Loucy (cell line): ENCODE results near the gene PIKFYVE.

ENCODE experiments used
- H2AFZ ChIP-seq: fragments of 200-600 bp; sonication (generic); 2 replicates; pipeline ENCODE4 v1.6.0; 2016; ENCODE audit warnings: antibody characterized with exemption, mild to moderate bottlenecking, low read length, moderate library complexity
- H3F3A ChIP-seq: fragments of 200-600 bp; 2 replicates; pipeline ENCODE4 v1.6.0; 2016; ENCODE audit warnings: antibody characterized with exemption, low read depth, mild to moderate bottlenecking
- H3K27me3 ChIP-seq: fragments of 200-600 bp; sonication (generic); 2 replicates; pipeline ENCODE4 v1.6.1; 2014; ENCODE audit warnings: low read length, mild to moderate bottlenecking; ENCODE audit not compliant: insufficient read depth, poor library complexity, severe bottlenecking
- H3K36me3 ChIP-seq: fragments of 200-600 bp; sonication (generic); 2 replicates; pipeline ENCODE4 v1.6.1; 2016; ENCODE audit warnings: low read length; ENCODE audit not compliant: insufficient read depth
- H3K4me1 ChIP-seq: fragments of 200-600 bp; sonication (generic); 2 replicates; pipeline ENCODE4 v1.5.1; 2014; ENCODE audit warnings: low read length, mild to moderate bottlenecking; ENCODE audit not compliant: insufficient read depth, poor library complexity, severe bottlenecking
- H3K4me2 ChIP-seq: fragments of 200-600 bp; sonication (generic); 2 replicates; pipeline ENCODE4 v1.6.0; 2014; ENCODE audit warnings: antibody characterized with exemption, low read length, low read depth, mild to moderate bottlenecking; ENCODE audit not compliant: poor library complexity, severe bottlenecking
- H3K4me3 ChIP-seq: fragments of 200-600 bp; sonication (generic); 2 replicates; pipeline ENCODE4 v1.5.1; 2014; ENCODE audit warnings: low read length, mild to moderate bottlenecking, mixed read lengths; ENCODE audit not compliant: poor library complexity, severe bottlenecking
- H3K79me2 ChIP-seq: fragments of 200-600 bp; sonication (generic); 2 replicates; pipeline ENCODE4 v1.6.1; 2014; ENCODE audit warnings: low read length; ENCODE audit not compliant: insufficient read depth
- H3K9ac ChIP-seq: fragments of 200-600 bp; sonication (generic); 2 replicates; pipeline ENCODE4 v1.6.0; 2014; ENCODE audit warnings: mild to moderate bottlenecking, low read depth, low read length, moderate library complexity; ENCODE audit not compliant: poor library complexity, severe bottlenecking
- H3K9me2 ChIP-seq: fragments of 200-600 bp; sonication (generic); replicated peaks from 2 replicates; pipeline ENCODE4 v1.6.1; 2016; ENCODE audit warnings: low read depth, low read length, mixed read lengths
- H3K9me3 ChIP-seq: fragments of 200-600 bp; sonication (generic); 2 replicates; pipeline ENCODE4 v1.6.1; 2014; ENCODE audit warnings: mild to moderate bottlenecking, antibody characterized with exemption, low read length, low read depth; ENCODE audit not compliant: insufficient read depth
- H4K20me1 ChIP-seq: fragments of 200-600 bp; sonication (generic); 2 replicates; pipeline ENCODE4 v1.6.0; 2014; ENCODE audit warnings: antibody characterized with exemption, low read length, mild to moderate bottlenecking; ENCODE audit not compliant: insufficient read depth, poor library complexity, severe bottlenecking
- CTCF ChIP-seq: fragments of 200-600 bp; sonication (generic); conservative IDR thresholded peaks from 2 replicates; pipeline ENCODE4 v1.5.1; 2014; ENCODE audit warnings: mild to moderate bottlenecking, antibody characterized with exemption, low read length
- EZH2phosphoT487 ChIP-seq: fragments of 200-600 bp; IDR thresholded peaks from 2 replicates; pipeline ENCODE4 v1.6.1; 2018; ENCODE audit warnings: antibody characterized with exemption, mild to moderate bottlenecking, moderate library complexity, borderline replicate concordance

PIKFYVE gene

GRCh38 chr2:208360259-208361076 is 94.4 kb downstream of the PIKFYVE start:
- no peak overlapping the region for H3K4me3 ChIP-seq
- H3K9ac ChIP-seq, result no peak overlapping the region

GRCh38 chr2:208361077-208361441 is 95.0 kb downstream of the PIKFYVE start:
- Histone ChIP-seq H3K9me2 (no peaks in the 10 kb centered on the region), H3K9ac (no peak overlapping the region), H3K79me2 (no peaks in the 10 kb centered on the region), H3K27me3 (no peaks in the 10 kb centered on the region), H3K4me2 (no peak overlapping the region), H3K9me3 (peaks cover 7% of the 10 kb centered on the region), H3K36me3 (no peaks in the 10 kb centered on the region), H4K20me1 (no peaks in the 10 kb centered on the region), H3F3A (peaks cover 5% of the 10 kb centered on the region), H2AFZ (no peak overlapping the region), H3K4me3 (no peak overlapping the region), H3K4me1 (peaks cover 27% of the 10 kb centered on the region)
- TF ChIP-seq EZH2phosphoT487 (no peak), CTCF (no peak)

More at GRCh38 chr2:208360259-208361076, 94.4 kb downstream of the PIKFYVE start:
- Histone ChIP-seq H3K27me3 (no peaks in the 10 kb centered on the region), H3K9me3 (peaks cover 6% of the 10 kb centered on the region), H3K79me2 (no peaks in the 10 kb centered on the region), H3K36me3 (peaks cover 4% of the 10 kb centered on the region; the same call in 1 of the 2 replicates), H3F3A (peaks cover 5% of the 10 kb centered on the region), H3K4me1 (peaks cover 27% of the 10 kb centered on the region), H3K9me2 (no peaks in the 10 kb centered on the region), H2AFZ (no peak overlapping the region), H4K20me1 (no peaks in the 10 kb centered on the region), H3K4me2 (no peak overlapping the region)
- TF ChIP-seq CTCF, result no peak
- no peak for TF ChIP-seq EZH2phosphoT487

GRCh38 chr2:208363485-208363884 is 97.4 kb downstream of the PIKFYVE start:
- H3K9ac ChIP-seq, result no peak overlapping the region
- no peak for TF ChIP-seq CTCF
- no peak for TF ChIP-seq EZH2phosphoT487
- no peaks in the 10 kb centered on the region for H4K20me1 ChIP-seq
- peaks cover 16% of the 10 kb centered on the region for H3K4me1 ChIP-seq
- no peaks in the 10 kb centered on the region for H3K79me2 ChIP-seq
- H3K4me3 ChIP-seq, result peak overlapping the region; percentile 25
- no peak overlapping the region for H2AFZ ChIP-seq
- H3K4me2 ChIP-seq, result peak overlapping the region; percentile 53
- H3K9me2 ChIP-seq, result no peaks in the 10 kb centered on the region
- H3K9me3 ChIP-seq, result peaks cover 7% of the 10 kb centered on the region
- H3K27me3 ChIP-seq, result no peaks in the 10 kb centered on the region
- no peaks in the 10 kb centered on the region for H3K36me3 ChIP-seq
- peaks cover 5% of the 10 kb centered on the region for H3F3A ChIP-seq
